ENCODE measurements around the gene PRSS53. TPM values are rescaled to one million over a fixed set of nuclear protein-coding genes. Genes with fewer than 3 reads are reported as not detected.

PRSS53 gene
- total RNA-seq, 1 donor: 2.9 TPM

- peaks cover 22% of the 10 kb centered on the region for H3K4me1 ChIP-seq (ENCODE audit: insufficient read depth, low read length)
- peaks cover 21% of the 10 kb centered on the region for H3K36me3 ChIP-seq (ENCODE audit: insufficient read depth, low read length)
- H3K79me2 ChIP-seq (ENCODE audit: insufficient read depth, low read length): peaks cover 88% of the 10 kb centered on the region
- H4K20me1 ChIP-seq (ENCODE audit: insufficient read depth, low read length): peaks cover 5% of the 10 kb centered on the region
- no peaks in the 10 kb centered on the region for H3K9me3 ChIP-seq (ENCODE audit: low read depth, low read length)
- peak overlapping the region; percentile 94 for H3K4me3 ChIP-seq (ENCODE audit: insufficient read depth, low read length)
- H2AFZ ChIP-seq (ENCODE audit: low read length): peak overlapping the region; percentile 88
- H3K27ac ChIP-seq (ENCODE audit: low read depth, low read length): peak overlapping the region; percentile 93
- no peak for TF ChIP-seq CTCF (IDR thresholded peaks at IDR 0.05; ENCODE audit: extremely low read depth, low read depth, low read length)
- H3K4me2 ChIP-seq (ENCODE audit: insufficient read depth, low read length): peak overlapping the region; percentile 98
- DNase-seq (ENCODE audit: insufficient read length, low spot score, missing footprints): peak; percentile 99
- H3K27me3 ChIP-seq (ENCODE audit: insufficient read depth, low read length): no peaks in the 10 kb centered on the region
Observed at GRCh38 chr16:31073142-31073969, 15.4 kb downstream of the PRSS53 start.

- DNase-seq (ENCODE audit: insufficient read length, low spot score, missing footprints): peak; percentile 96
- Histone ChIP-seq H2AFZ (ENCODE audit: low read length) (peak overlapping the region; percentile 88), H3K4me2 (ENCODE audit: insufficient read depth, low read length) (peak overlapping the region; percentile 98), H3K27me3 (ENCODE audit: insufficient read depth, low read length) (no peaks in the 10 kb centered on the region), H3K9me3 (ENCODE audit: low read depth, low read length) (no peaks in the 10 kb centered on the region), H4K20me1 (ENCODE audit: insufficient read depth, low read length) (peaks cover 5% of the 10 kb centered on the region), H3K27ac (ENCODE audit: low read depth, low read length) (peak overlapping the region; percentile 93), H3K4me1 (ENCODE audit: insufficient read depth, low read length) (peaks cover 22% of the 10 kb centered on the region), H3K4me3 (ENCODE audit: insufficient read depth, low read length) (peak overlapping the region; percentile 94), H3K36me3 (ENCODE audit: insufficient read depth, low read length) (peaks cover 15% of the 10 kb centered on the region), H3K79me2 (ENCODE audit: insufficient read depth, low read length) (peaks cover 85% of the 10 kb centered on the region)
- no peak for TF ChIP-seq CTCF (IDR thresholded peaks at IDR 0.05; ENCODE audit: extremely low read depth, low read depth, low read length)
Observed at GRCh38 chr16:31072540-31073141, 16.1 kb downstream of the PRSS53 start.

- no peaks in the 10 kb centered on the region for H3K9me3 ChIP-seq (ENCODE audit: low read depth, low read length)
- peaks cover 22% of the 10 kb centered on the region for H3K4me1 ChIP-seq (ENCODE audit: insufficient read depth, low read length)
- H3K36me3 ChIP-seq (ENCODE audit: insufficient read depth, low read length): peaks cover 7% of the 10 kb centered on the region
- H3K27ac ChIP-seq (ENCODE audit: low read depth, low read length): peak overlapping the region; percentile 93
- H3K4me3 ChIP-seq (ENCODE audit: insufficient read depth, low read length): peak overlapping the region; percentile 94
- H2AFZ ChIP-seq (ENCODE audit: low read length): no peak overlapping the region
- peak overlapping the region; percentile 98 for H3K4me2 ChIP-seq (ENCODE audit: insufficient read depth, low read length)
- no peak for TF ChIP-seq CTCF (IDR thresholded peaks at IDR 0.05; ENCODE audit: extremely low read depth, low read depth, low read length)
- DNase-seq (ENCODE audit: insufficient read length, low spot score, missing footprints): peak; percentile 97
- H4K20me1 ChIP-seq (ENCODE audit: insufficient read depth, low read length): peaks cover 3% of the 10 kb centered on the region
- H3K79me2 ChIP-seq (ENCODE audit: insufficient read depth, low read length): peaks cover 84% of the 10 kb centered on the region
- H3K27me3 ChIP-seq (ENCODE audit: insufficient read depth, low read length): no peaks in the 10 kb centered on the region
Observed at GRCh38 chr16:31071861-31072260, 16.9 kb downstream of the PRSS53 start.

GRCh38 chr16:31067342-31067741 is 21.4 kb downstream of the PRSS53 start:
- no peaks in the 10 kb centered on the region for H4K20me1 ChIP-seq (ENCODE audit: insufficient read depth, low read length)
- peaks cover 8% of the 10 kb centered on the region for H3K36me3 ChIP-seq (ENCODE audit: insufficient read depth, low read length)
- no peaks in the 10 kb centered on the region for H3K27me3 ChIP-seq (ENCODE audit: insufficient read depth, low read length)
- no peak overlapping the region for H3K4me3 ChIP-seq (ENCODE audit: insufficient read depth, low read length)
- peaks cover 77% of the 10 kb centered on the region for H3K79me2 ChIP-seq (ENCODE audit: insufficient read depth, low read length)
- H3K27ac ChIP-seq (ENCODE audit: low read depth, low read length): no peak overlapping the region
- no peak overlapping the region for H3K4me2 ChIP-seq (ENCODE audit: insufficient read depth, low read length)
- peak; percentile 54 for DNase-seq (ENCODE audit: insufficient read length, low spot score, missing footprints)
- no peaks in the 10 kb centered on the region for H3K9me3 ChIP-seq (ENCODE audit: low read depth, low read length)
- no peak overlapping the region for H2AFZ ChIP-seq (ENCODE audit: low read length)
- H3K4me1 ChIP-seq (ENCODE audit: insufficient read depth, low read length): peaks cover 24% of the 10 kb centered on the region
- TF ChIP-seq CTCF (IDR thresholded peaks at IDR 0.05; ENCODE audit: extremely low read depth, low read depth, low read length): no peak
